Left ventricle myocardium inferior (tissue), 1 donor: ENCODE measurements around the gene WFDC1. TPM values are rescaled to one million over a fixed set of nuclear protein-coding genes. Genes with fewer than 3 reads are reported as not detected.

ENCODE experiments used
- DNase-seq: peaks from one replicate; pipeline ENCODE4 v3.0.0-alpha.2; 2020
- H3K27ac ChIP-seq: fragments of 200-600 bp; replicated peaks from 2 replicates; pipeline ENCODE4 v1.8.0; 2021
- H3K27me3 ChIP-seq: fragments of 200-600 bp; 2 replicates; pipeline ENCODE4 v1.8.0; 2021; ENCODE audit warnings: low read depth
- H3K36me3 ChIP-seq: fragments of 200-600 bp; 2 replicates; pipeline ENCODE4 v1.8.0; 2021
- H3K4me1 ChIP-seq: fragments of 200-600 bp; 2 replicates; pipeline ENCODE4 v1.8.0; 2021
- H3K4me3 ChIP-seq: fragments of 200-600 bp; 2 replicates; pipeline ENCODE4 v1.8.0; 2021; ENCODE audit warnings: mild to moderate bottlenecking, moderate library complexity
- H3K9me3 ChIP-seq: fragments of 200-600 bp; replicated peaks from 2 replicates; pipeline ENCODE4 v1.8.0; 2021
- intact Hi-C: fragments of 100-400 bp; cut with micrococcal nuclease; formaldehyde crosslinking; loops from one replicate; pipeline ENCODE4 v1.11.0; 2022
- total RNA-seq: library from RNA; stranded (reverse); fragmentation: NEBNext Ultra II Directional; extraction: Animal tissue kit (Norgen Biotek cat#: 25700); gene quantifications from one replicate; pipeline ENCODE4 v1.2.1, GENCODE V29; 2021
- TF ChIP-seq, protein P1 (sequence below): fragments of 200-600 bp; IDR thresholded peaks from 2 replicates; pipeline ENCODE4 v1.8.0; 2021; ENCODE audit warnings: antibody characterized with exemption, mild to moderate bottlenecking, borderline replicate concordance
- donor health status: DM: no; HTN: yes; CAD: no; lungs with severe emphysema.

Gene WFDC1
- total RNA-seq, 1 donor from 2014 or later: 1.3 TPM

DNA sequence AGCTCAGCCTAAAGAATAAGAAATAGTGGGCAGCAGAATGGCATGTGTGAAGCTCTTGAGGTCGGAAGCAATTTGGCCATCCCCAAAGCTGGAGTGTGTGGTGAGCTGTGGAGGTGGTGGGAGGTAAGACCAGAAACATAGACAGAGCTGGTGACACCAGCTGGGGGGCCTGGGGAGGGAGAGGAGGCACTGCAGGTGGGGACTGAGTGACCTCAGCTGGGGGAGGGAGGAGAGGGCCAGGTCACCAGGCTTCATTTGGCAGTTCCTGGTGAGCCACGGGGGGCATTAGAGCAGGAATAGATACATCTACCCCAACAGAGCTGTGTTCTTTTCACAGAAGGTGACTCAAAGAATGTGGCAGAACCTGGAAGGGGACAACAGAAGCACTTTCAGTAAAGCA, 31.9 kb downstream of the WFDC1 start:
- Histone ChIP-seq H3K4me3 (no peak overlapping the region), H3K27me3 (peaks cover 21% of the 10 kb centered on the region), H3K4me1 (no peaks in the 10 kb centered on the region), H3K9me3 (no peaks in the 10 kb centered on the region), H3K36me3 (no peaks in the 10 kb centered on the region), H3K27ac (no peak overlapping the region)
- no peak for DNase-seq
- intact Hi-C loops: no loop called here
- TF ChIP-seq, protein P1, sequence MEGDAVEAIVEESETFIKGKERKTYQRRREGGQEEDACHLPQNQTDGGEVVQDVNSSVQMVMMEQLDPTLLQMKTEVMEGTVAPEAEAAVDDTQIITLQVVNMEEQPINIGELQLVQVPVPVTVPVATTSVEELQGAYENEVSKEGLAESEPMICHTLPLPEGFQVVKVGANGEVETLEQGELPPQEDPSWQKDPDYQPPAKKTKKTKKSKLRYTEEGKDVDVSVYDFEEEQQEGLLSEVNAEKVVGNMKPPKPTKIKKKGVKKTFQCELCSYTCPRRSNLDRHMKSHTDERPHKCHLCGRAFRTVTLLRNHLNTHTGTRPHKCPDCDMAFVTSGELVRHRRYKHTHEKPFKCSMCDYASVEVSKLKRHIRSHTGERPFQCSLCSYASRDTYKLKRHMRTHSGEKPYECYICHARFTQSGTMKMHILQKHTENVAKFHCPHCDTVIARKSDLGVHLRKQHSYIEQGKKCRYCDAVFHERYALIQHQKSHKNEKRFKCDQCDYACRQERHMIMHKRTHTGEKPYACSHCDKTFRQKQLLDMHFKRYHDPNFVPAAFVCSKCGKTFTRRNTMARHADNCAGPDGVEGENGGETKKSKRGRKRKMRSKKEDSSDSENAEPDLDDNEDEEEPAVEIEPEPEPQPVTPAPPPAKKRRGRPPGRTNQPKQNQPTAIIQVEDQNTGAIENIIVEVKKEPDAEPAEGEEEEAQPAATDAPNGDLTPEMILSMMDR: no peak

DNA sequence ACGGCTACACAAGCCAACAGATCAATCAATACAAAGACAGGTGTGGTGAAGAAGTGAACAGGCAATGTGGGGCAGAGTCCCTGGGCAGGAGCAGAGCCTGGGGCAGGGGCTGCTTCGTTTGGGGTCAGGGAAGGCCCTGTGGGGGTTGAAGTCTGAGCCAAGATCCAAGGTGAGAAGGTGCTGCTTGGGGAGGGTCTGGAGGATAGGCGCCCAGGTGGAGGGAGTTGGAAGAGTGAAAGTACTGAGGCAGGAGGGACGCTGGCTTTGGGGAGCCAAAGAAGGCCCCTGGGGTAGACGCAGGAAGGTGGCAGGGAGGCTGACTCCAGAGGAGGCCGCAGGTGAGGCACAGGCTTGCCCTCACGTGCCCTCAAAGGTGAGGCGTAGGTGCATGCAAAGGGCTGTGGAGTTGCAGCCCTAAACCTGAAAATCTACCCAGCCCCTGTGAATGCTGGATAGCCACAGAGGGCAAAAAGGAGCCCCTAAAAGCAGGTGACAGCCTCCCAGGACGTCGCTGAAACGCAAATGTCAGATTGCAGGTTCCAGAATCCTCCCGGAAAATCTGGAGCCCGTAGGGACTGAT, 33.3 kb downstream of the WFDC1 start:
- peaks cover 15% of the 10 kb centered on the region for H3K27me3 ChIP-seq
- intact Hi-C loops: no loop called here
- TF ChIP-seq, protein P1: no peak
- no peak for DNase-seq
- no peak overlapping the region for H3K27ac ChIP-seq
- no peaks in the 10 kb centered on the region for H3K4me1 ChIP-seq
- no peaks in the 10 kb centered on the region for H3K36me3 ChIP-seq
- no peak overlapping the region for H3K4me3 ChIP-seq
- no peaks in the 10 kb centered on the region for H3K9me3 ChIP-seq

DNA sequence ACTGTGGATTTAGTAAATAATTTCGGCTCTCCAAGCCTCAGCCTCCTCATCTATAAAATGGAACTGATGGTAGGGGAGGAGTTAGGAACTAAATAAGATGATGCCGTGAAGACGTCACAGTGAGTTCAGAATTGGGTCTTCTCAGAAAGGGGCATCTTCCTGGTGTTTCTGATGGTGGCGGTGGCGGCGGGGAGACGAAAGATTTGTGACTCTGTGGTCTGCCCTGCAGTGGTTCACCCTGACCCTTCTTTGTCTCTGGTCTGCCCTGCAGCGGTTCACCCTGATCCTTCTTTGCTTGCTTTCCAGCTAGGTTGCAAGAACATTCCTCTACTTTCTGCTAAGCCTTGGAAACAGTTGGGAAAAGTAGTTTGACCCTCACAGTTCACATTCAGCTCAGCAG, 34.3 kb downstream of the WFDC1 start:
- TF ChIP-seq, protein P1: no peak
- intact Hi-C loops: no loop called here
- Histone ChIP-seq H3K27me3 (peaks cover 14% of the 10 kb centered on the region), H3K4me3 (no peak overlapping the region), H3K9me3 (no peaks in the 10 kb centered on the region), H3K4me1 (no peaks in the 10 kb centered on the region), H3K27ac (no peak overlapping the region), H3K36me3 (no peaks in the 10 kb centered on the region)
- no peak for DNase-seq

DNA sequence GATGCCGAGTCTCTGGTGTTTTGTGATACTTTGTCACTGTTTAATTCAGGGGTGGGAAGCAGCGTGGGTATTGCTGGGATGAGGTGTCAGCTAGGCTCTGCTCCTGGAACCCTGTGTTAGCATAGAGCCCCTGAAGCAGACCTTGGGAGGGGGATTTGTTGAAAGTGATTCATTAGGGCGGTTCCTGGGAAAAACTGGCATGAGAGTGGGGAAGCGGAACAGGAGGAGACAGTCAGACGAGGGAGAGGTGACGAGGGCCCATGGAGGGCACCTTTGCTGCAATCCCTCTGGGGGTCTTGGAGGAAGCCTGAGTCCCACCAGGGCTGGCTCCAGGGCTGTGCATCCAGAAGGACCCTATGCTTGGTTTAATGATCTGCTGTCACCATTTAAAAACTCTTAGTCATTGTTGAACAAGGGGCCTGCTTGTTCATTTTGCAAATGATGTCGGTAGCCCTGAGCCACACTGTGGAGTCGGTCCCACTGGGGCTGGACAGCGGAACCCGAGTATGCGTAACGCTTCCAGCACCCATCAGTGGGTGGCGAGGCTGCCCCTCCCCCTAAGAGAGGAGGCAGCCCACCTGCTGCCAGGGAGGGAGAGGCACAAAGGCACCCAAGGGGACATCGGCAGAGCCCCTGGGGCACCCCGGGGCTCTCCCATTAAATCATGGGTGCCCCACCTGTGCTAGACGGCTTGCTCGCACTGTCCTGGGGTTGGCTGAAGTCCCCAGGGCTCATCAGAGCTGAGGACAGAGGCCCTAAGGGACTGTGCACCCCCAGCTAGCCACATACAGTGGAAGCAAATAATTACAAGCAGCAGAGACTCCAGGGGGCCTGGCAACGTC, 35.4 kb downstream of the WFDC1 start:
- intact Hi-C loops: no loop called here
- DNase-seq: no peak
- H3K36me3 ChIP-seq: no peaks in the 10 kb centered on the region

GRCh38 chr16:84330685-84331050, 36.0 kb downstream of the WFDC1 start:
- H3K9me3 ChIP-seq: peaks cover 10% of the 10 kb centered on the region
- no peaks in the 10 kb centered on the region for H3K4me1 ChIP-seq
- intact Hi-C loops: no loop called here
- H3K27ac ChIP-seq: no peak overlapping the region
- peaks cover 14% of the 10 kb centered on the region for H3K27me3 ChIP-seq
- H3K36me3 ChIP-seq: no peaks in the 10 kb centered on the region
- no peak overlapping the region for H3K4me3 ChIP-seq
- DNase-seq: no peak
- TF ChIP-seq, protein P1: no peak

More for the DNA sequence above, 35.4 kb downstream of the WFDC1 start:
- peaks cover 4% of the 10 kb centered on the region for H3K9me3 ChIP-seq
- H3K27me3 ChIP-seq: peaks cover 14% of the 10 kb centered on the region
- no peak overlapping the region for H3K4me3 ChIP-seq
- H3K27ac ChIP-seq: no peak overlapping the region
- TF ChIP-seq, protein P1: no peak
- no peaks in the 10 kb centered on the region for H3K4me1 ChIP-seq
